IPS-11a (cell line): ENCODE results near the gene ANKRD6.

Experiments
- H3K4me3 ChIP-seq: one replicate; pipeline ENCODE4 v1.5.1; 2013; ENCODE audit warnings: low read depth, low read length, control low read depth

The ANKRD6 gene

GRCh38 chr6:89555806-89556205 lies 122.9 kb downstream of the ANKRD6 start:
- no peak overlapping the region for H3K4me3 ChIP-seq

DNA sequence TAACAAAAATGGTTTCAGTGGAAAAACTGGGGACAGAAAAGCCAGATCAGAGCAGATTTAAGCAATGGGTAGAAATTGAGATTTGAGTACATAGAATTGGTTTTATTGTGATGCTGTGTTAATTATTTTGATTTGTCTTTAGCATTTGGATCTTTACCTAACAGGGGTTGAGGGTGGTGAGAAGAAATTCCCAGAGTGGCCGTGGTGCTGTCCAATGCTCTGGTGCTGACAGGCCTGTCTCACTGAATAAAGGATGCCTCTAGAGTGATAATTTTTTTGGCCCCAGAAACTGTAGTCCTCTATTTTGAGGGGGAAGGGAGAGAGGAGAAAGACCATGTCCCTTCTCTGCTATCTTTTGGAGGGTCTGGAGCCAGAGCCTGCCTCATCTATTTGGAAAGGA lies 126.5 kb downstream of the ANKRD6 start:
- no peak overlapping the region for H3K4me3 ChIP-seq

GRCh38 chr6:89562093-89562973 lies 129.4 kb downstream of the ANKRD6 start:
- H3K4me3 ChIP-seq, result no peak overlapping the region

DNA sequence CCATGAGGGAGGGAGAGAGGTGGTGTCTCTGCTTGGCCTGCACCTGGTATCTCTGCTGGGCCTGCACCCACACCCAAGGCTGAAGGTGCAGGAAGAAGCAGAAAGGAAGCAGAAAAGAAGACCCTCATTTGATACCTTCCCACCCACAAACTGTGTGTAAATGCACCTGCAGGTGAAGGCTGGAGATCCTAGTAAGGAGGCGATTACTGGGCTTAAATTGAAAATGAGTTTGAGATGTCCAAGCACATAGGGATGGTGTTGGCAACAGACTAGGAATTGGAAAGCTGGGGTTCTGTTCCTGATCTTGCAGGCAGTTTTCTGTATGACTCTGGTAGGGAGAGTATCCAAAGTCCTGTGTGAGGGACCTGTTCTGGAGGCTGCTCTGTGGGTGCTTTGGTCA lies 130.9 kb downstream of the ANKRD6 start:
- no peak overlapping the region for H3K4me3 ChIP-seq

- H3K4me3 ChIP-seq, result no peak overlapping the region
Measured at GRCh38 chr6:89564752-89565427, 131.9 kb downstream of the ANKRD6 start.

DNA sequence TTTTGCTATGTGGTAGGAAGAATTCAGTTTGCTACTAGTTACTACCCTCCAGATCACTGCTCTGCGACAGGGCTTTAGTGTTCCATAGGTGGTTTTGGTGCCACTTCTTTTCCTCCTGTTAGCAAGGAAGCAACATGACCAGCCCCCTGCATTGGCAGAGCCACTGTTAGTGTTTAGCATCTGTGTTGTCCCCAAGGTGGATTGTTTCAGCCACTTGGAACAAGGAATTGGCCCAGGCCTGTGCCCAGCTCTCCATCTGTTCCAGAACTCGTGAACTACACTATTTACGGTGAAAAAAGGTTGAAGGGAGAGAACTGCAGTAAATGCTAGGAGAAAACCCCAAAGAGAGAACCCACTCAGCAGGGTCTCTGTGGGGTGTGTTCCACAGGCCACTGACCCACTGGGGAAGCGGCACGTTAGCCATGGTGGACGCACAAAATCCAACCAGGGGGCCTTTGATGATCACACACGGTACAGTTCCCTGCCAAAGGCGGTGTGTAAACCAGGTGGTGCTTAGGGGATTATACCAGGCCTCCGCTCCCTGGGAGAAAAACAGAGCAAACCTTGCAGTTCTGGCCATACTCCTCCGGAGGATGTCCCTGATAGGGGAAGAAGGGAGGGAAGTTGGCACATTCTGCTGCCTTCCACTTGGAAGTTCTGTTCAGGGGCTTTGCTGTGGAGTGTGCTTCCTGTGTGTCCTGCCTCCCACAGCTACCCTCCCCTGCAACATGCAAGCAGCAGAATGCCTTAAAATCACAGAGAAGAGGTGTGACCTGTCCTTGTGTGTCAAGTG lies 133.3 kb downstream of the ANKRD6 start:
- no peak overlapping the region for H3K4me3 ChIP-seq

- no peak overlapping the region for H3K4me3 ChIP-seq
Measured at GRCh38 chr6:89566930-89567629, 134.1 kb downstream of the ANKRD6 start.

- no peak overlapping the region for H3K4me3 ChIP-seq
Measured at GRCh38 chr6:89567630-89568390, 134.9 kb downstream of the ANKRD6 start.

DNA sequence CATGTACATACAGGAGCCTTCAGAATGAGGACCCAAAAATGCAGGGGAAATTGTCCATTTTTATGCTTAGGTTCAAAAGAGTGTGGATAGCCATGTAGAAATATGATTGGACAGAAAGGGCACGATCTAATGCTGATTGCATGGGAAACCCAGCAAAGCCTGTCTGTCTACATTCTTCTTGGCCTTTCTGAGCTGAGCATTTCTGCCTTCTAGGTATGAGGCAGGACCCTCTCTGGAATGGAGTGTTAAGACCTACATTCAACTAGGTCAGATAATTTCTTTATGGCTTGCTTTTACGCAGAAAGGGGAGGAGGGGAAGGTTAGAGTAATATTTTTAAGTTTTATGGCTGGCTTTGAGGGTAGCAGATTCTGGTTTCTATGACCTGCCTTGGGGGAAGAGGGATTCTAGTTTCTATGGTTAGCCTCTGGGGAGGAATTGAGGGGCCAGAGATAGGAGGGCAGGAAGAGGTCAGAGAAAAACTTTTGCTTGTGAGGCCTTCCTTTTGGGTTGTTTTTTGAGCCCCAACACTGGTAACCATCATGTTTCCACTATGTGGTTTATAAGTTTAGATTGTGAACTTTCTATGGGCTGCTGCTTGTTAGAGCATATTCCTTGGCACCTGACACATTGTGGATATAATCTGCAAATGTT lies 142.1 kb downstream of the ANKRD6 start:
- no peak overlapping the region for H3K4me3 ChIP-seq

GRCh38 chr6:89575562-89575960 lies 142.6 kb downstream of the ANKRD6 start:
- no peak overlapping the region for H3K4me3 ChIP-seq

DNA sequence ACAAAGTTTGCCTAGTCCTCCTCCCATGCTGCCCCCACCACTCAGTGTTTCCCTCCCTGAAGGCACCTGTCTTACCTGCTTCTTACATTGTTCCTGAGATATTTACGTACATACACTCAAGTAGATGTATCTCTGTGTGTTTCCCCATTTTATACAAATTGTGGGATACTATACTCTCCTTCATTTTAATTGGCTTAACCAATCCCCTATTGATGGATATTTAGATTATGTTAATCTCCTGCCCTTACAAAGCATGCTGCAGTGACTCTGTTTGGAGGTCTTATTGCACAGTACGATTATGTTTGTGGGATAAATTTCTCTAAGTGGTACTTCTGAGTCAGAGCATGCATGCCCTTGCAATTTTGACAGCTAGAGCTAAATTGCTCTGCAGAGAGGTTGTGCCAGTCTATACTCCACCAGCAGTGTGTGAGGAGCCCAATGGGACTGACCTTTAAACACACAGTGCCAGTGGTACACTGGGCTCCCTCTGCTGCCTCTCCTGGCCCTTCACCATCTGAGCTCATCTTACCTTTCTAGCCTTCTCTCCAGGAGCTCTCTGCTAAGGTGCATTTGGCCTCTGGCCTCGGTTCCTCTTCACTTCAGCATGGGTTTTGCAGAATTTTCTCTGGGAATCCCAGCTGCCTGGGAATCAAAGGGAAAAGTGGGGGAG lies 148.2 kb downstream of the ANKRD6 start:
- H3K4me3 ChIP-seq, result no peak overlapping the region

- H3K4me3 ChIP-seq, result no peak overlapping the region
Measured at GRCh38 chr6:89581689-89582088, 148.7 kb downstream of the ANKRD6 start.

DNA sequence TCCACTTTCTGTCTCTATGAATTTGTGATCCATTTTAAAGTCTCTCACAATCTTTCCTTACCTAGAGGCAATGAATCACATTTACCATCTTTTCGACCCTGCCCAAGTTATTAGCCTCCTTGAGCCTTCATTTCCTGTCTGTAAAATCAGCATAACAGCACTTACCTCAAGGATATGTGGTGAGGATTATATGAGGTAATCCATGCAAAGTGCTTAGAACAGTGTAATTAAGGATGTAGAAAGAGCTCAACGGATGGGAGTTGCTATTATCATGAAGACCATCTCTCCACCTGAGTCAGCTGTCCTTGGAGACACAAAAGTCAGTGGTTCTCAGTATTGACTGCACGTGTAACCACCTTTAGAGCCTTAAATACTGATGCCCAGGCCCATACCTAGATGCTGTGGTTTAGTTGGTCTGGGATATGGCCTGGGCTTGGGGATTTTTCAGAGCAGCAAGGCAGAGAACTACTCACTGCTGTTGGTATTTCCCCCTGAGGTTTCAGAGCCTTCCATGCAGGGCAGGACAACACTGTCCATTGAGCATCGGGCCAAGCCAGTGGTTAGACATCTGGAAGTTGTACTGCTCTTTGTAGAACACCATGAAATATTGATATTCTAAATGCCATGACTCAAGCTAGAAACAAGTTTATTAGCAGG lies 149.8 kb downstream of the ANKRD6 start:
- no peak overlapping the region for H3K4me3 ChIP-seq

DNA sequence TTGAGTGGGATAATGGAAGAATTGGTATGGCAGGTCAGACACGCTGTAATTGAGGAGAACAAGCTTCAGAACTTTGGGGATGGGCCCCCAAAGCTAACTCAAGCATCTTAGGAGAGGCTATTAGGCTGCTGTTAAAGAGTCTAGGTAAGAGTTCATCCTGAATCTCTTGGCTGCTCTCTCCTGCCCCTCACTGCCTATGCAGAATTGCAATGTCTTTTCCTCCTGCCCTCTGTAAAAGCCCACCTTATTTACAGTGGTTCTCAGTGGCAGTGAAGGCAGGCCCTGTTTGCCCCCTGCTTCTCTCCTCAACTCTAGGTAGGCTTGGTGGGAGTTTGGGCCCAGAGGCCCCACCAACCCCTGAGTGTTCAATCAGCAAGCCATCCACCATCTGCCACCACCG lies 150.6 kb downstream of the ANKRD6 start:
- no peak overlapping the region for H3K4me3 ChIP-seq

DNA sequence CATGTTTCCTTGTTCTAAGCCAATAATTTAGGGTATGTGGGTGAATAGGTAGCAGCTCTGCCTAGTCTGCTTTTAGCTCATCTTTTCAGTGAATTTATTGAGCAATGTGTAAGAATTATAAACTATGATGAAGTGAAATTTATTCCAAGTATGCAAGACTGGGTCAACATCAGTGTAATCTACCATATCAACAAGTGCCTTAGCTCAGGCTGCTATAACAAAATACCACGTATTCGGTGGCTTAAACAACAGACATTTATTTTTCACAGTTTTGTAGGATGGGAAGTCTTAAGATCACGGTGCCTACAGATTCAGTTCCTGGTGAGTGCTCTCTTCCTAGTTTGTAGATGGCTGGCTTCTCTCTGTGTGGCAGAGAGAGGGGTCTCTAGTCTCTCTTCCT lies 151.6 kb downstream of the ANKRD6 start:
- no peak overlapping the region for H3K4me3 ChIP-seq

GRCh38 chr6:89585154-89585553 lies 152.2 kb downstream of the ANKRD6 start:
- no peak overlapping the region for H3K4me3 ChIP-seq

DNA sequence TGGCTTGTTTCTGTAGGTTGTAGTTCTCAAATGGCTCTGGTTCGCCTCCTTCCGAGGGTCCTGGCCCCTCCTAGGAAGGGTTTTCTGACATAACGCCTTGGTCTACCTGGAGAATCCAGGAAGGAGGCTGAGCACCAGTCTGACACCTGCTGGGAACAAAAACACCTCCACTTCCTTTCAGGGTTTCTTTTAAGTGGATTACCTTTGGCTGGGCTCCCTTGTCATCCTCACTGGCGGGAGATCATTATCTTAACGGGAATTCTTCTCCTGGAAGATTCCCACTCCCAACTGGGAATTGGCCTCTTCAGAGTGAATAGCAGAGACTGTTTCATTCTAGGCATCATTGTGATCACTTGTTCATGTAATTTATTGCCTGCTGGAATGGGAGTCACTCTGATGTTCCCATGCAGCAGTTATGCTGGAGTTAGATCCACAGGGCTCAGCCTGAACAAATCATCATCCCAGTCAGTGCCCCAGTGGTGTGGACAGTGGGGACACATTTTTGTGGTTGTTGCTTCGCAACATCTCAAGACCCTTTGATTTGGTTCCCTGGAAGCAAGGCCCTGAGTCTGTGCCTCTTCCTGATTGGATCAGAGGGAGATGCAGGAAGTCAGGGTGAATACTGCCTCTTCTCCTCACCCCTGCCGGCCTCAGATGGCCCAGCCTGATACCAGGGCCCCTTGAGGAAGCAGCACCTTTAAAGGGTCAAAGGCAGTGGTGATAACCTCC lies 156.5 kb downstream of the ANKRD6 start:
- no peak overlapping the region for H3K4me3 ChIP-seq

- no peak overlapping the region for H3K4me3 ChIP-seq
Measured at GRCh38 chr6:89590133-89590532, 157.2 kb downstream of the ANKRD6 start.
